ENCODE measurements around the gene ELOF1. TPM values are rescaled to one million over a fixed set of nuclear protein-coding genes. Genes with fewer than 3 reads are reported as not detected.
A peak's percentile ranks its signal among the peaks of the same experiment; 100 is the strongest.

ELOF1 gene
- total RNA-seq, 1 donor from 2014 or later: 49.2 TPM

GRCh38 chr19:11538232-11539036, 20.6 kb downstream of the ELOF1 start, which contains the start of gene CNN1:
TSS of gene CNN1 (plus strand) at chr19:11538851. CDS start at chr19:11538928, 77 bp downstream.
- Mint-ChIP-seq H3K27me3 (ENCODE audit: unreplicated experiment) (no peaks in the 10 kb centered on the region), H3K27ac (ENCODE audit: unreplicated experiment) (peak within 1 kb of the TSS; percentile 72), H3K9me3 (ENCODE audit: unreplicated experiment) (no peaks in the 10 kb centered on the region), H3K4me1 (ENCODE audit: unreplicated experiment) (peaks cover 24% of the 10 kb centered on the region), H3K36me3 (ENCODE audit: unreplicated experiment) (no peaks in the 10 kb centered on the region), H3K4me3 (ENCODE audit: unreplicated experiment) (peak within 1 kb of the TSS; percentile 55)
- no peak for TF ChIP-seq CTCF (IDR thresholded peaks at IDR 0.05)
- no peak for DNase-seq (ENCODE audit: extremely low spot score, unreplicated experiment)

- H3K27ac Mint-ChIP-seq (ENCODE audit: unreplicated experiment): peak overlapping the region; percentile 86
- no peaks in the 10 kb centered on the region for H3K27me3 Mint-ChIP-seq (ENCODE audit: unreplicated experiment)
- H3K4me1 Mint-ChIP-seq (ENCODE audit: unreplicated experiment): peaks cover 28% of the 10 kb centered on the region
- H3K9me3 Mint-ChIP-seq (ENCODE audit: unreplicated experiment): no peaks in the 10 kb centered on the region
- TF ChIP-seq CTCF (IDR thresholded peaks at IDR 0.05): peak; percentile 91
- no peaks in the 10 kb centered on the region for H3K36me3 Mint-ChIP-seq (ENCODE audit: unreplicated experiment)
- peak; percentile 96 for DNase-seq (ENCODE audit: extremely low spot score, unreplicated experiment)
- H3K4me3 Mint-ChIP-seq (ENCODE audit: unreplicated experiment): peak overlapping the region; percentile 62
Observed at GRCh38 chr19:11535792-11536595, 23.0 kb downstream of the ELOF1 start.

GRCh38 chr19:11534948-11535347, 24.1 kb downstream of the ELOF1 start:
- H3K27me3 Mint-ChIP-seq (ENCODE audit: unreplicated experiment): no peaks in the 10 kb centered on the region
- no peaks in the 10 kb centered on the region for H3K9me3 Mint-ChIP-seq (ENCODE audit: unreplicated experiment)
- peaks cover 22% of the 10 kb centered on the region for H3K4me1 Mint-ChIP-seq (ENCODE audit: unreplicated experiment)
- H3K27ac Mint-ChIP-seq (ENCODE audit: unreplicated experiment): peak overlapping the region; percentile 11
- no peak for DNase-seq (ENCODE audit: extremely low spot score, unreplicated experiment)
- H3K36me3 Mint-ChIP-seq (ENCODE audit: unreplicated experiment): no peaks in the 10 kb centered on the region
- no peak overlapping the region for H3K4me3 Mint-ChIP-seq (ENCODE audit: unreplicated experiment)
- TF ChIP-seq CTCF (IDR thresholded peaks at IDR 0.05): no peak

GRCh38 chr19:11534538-11534937, 24.5 kb downstream of the ELOF1 start:
- Mint-ChIP-seq H3K9me3 (ENCODE audit: unreplicated experiment) (no peaks in the 10 kb centered on the region), H3K27me3 (ENCODE audit: unreplicated experiment) (no peaks in the 10 kb centered on the region), H3K4me1 (ENCODE audit: unreplicated experiment) (peaks cover 22% of the 10 kb centered on the region), H3K27ac (ENCODE audit: unreplicated experiment) (peak overlapping the region; percentile 16), H3K36me3 (ENCODE audit: unreplicated experiment) (no peaks in the 10 kb centered on the region), H3K4me3 (ENCODE audit: unreplicated experiment) (no peak overlapping the region)
- no peak for TF ChIP-seq CTCF (IDR thresholded peaks at IDR 0.05)
- no peak for DNase-seq (ENCODE audit: extremely low spot score, unreplicated experiment)

- no peaks in the 10 kb centered on the region for H3K27me3 Mint-ChIP-seq (ENCODE audit: unreplicated experiment)
- H3K9me3 Mint-ChIP-seq (ENCODE audit: unreplicated experiment): no peaks in the 10 kb centered on the region
- no peaks in the 10 kb centered on the region for H3K36me3 Mint-ChIP-seq (ENCODE audit: unreplicated experiment)
- peaks cover 17% of the 10 kb centered on the region for H3K4me1 Mint-ChIP-seq (ENCODE audit: unreplicated experiment)
- peak; percentile 9 for TF ChIP-seq CTCF (IDR thresholded peaks at IDR 0.05)
- DNase-seq (ENCODE audit: extremely low spot score, unreplicated experiment): no peak
- H3K27ac Mint-ChIP-seq (ENCODE audit: unreplicated experiment): no peak overlapping the region
- no peak overlapping the region for H3K4me3 Mint-ChIP-seq (ENCODE audit: unreplicated experiment)
Observed at GRCh38 chr19:11530432-11530831, 28.6 kb downstream of the ELOF1 start.
